Esophagus muscularis mucosa (tissue), 4 donors: ENCODE data around the gene TET3. TPM values are rescaled to one million over a fixed set of nuclear protein-coding genes. Genes with fewer than 3 reads are reported as not detected.

Source experiments
- DNase-seq: peaks from one replicate; pipeline ENCODE4 v3.0.0-alpha.2; 2017; ENCODE audit errors: extremely low spot score
- H3K27ac ChIP-seq, 4 donors: fragments of 200-600 bp; sonication (generic); replicated peaks in 1 of 4; 1 replicate in 3 of 4; 2 replicates in 1 of 4; pipeline ENCODE4 v1.5.1; 2016 to 2019; ENCODE audit warnings: mild to moderate bottlenecking in 1 of 4
- H3K27me3 ChIP-seq, 4 donors: fragments of 200-600 bp; sonication (generic); one replicate each; pipeline versions ENCODE4 v1.5.1 to v1.6.0; 2016 to 2019
- H3K36me3 ChIP-seq, 4 donors: fragments of 200-600 bp; sonication (generic); one replicate each; pipeline ENCODE4 v1.5.1; 2016 to 2019
- H3K4me1 ChIP-seq, 4 donors: fragments of 200-600 bp; sonication (generic); one replicate each; pipeline ENCODE4 v1.5.1; 2016 to 2019
- H3K4me3 ChIP-seq, 4 donors: fragments of 200-600 bp; sonication (generic); 1 replicate in 2 of 4; 2 replicates in 2 of 4; pipeline ENCODE4 v1.5.1; 2016 to 2019; ENCODE audit warnings: mild to moderate bottlenecking in 4 of 4, moderate library complexity in 1 of 4
- H3K9me3 ChIP-seq, 4 donors: fragments of 200-600 bp; sonication (generic); 1 replicate in 3 of 4; 2 replicates in 1 of 4; pipeline ENCODE4 v1.5.1; 2016 to 2019
- EP300 ChIP-seq: sonication (generic); formaldehyde crosslinking; IDR thresholded peaks from one replicate; pipeline ENCODE4 v1.6.1; 2017; ENCODE audit warnings: antibody characterized with exemption
- POLR2A ChIP-seq: fragments of 450-650 bp; IDR thresholded peaks from one replicate; pipeline ENCODE4 v1.6.1; 2017; ENCODE audit warnings: antibody characterized with exemption, moderate library complexity, mild to moderate bottlenecking, low read depth
- POLR2AphosphoS5 ChIP-seq, 2 donors: sonication (generic); formaldehyde crosslinking; IDR thresholded peaks; one replicate each; pipeline ENCODE4 v1.6.1; 2017; ENCODE audit warnings: antibody characterized with exemption in 2 of 2
- WGBS: methylation state at CpG from one replicate; pipeline ENCODE4 v1.1.5; 2018; 5-methylcytosine and 5-hydroxymethylcytosine counted together
- intact Hi-C: fragments of 100-400 bp; cut with DNase I; formaldehyde crosslinking; loops from one replicate; pipeline ENCODE4 v1.15.1; 2023
- total RNA-seq, 4 donors: library from RNA; depleted of rRNA; stranded (reverse); fragments of >200 nt; gene quantifications; one replicate each; pipeline versions ENCODE4 v1.1.0 to v1.2.1, GENCODE V29; 2016
- TF ChIP-seq, protein P1 (sequence below), 3 experiments: fragments of 200-600 bp in 2 of 3; fragments of 450-650 bp in 1 of 3; sonication (generic) in 2 of 3; IDR thresholded peaks; one replicate each; pipeline ENCODE4 v1.5.1; 2017 to 2019; ENCODE audit warnings: antibody characterized with exemption in 3 of 3, mild to moderate bottlenecking in 2 of 3, moderate library complexity in 1 of 3

The TET3 gene
- total RNA-seq, 4 donors from 2014 or later, result 5.4 to 6.7 (median 6.1) TPM

DNA sequence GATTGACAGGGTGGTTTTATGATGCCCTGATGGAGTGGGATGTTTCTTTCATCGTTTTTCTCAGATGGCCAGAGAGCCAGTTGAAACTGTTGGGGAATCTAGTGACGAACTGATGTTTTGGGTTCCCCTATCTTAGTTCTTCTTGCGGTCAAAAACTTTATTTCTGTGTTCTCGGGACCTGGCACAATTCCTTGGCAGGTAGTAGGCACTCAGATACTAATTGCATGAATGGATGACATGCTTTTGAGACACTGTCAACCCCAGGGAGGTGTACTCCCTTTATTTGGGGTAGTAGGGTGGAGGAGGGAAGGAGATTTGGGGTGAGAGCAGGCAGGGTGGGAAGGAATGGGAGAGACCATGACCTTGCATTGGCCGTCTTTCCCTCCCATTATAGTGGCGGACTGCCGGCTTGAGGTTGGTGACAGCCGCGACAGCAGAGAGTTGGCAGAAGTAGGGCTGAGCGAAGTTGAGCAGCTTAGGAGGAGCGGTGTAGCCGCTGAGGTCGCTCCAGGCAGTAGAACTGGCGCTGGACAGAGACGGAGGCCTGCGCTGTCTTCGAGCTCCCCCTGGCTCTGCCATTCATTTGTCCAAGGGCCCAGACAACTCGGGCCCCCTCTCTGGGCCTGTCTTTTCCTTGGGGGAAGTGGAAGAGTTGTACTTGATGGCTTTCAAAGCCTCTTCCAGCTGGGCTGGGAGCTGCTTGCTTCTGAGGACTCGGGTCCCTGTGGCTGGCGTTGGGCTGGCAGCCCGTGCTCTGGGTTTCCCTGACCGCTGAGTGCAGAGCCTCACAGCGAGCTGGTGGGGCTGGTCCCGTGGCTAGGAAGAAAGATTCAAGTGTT, 2.6 kb downstream of the TET3 start:
- H3K36me3 ChIP-seq, result peaks cover 0 to 4% (median 0%) of the 10 kb centered on the region in 4 donors
- H3K4me3 ChIP-seq, result peak overlapping the region; percentile 1 to 76 (median 10)
- H3K27ac ChIP-seq, result no peak overlapping the region
- DNase-seq, result no peak
- 58% methylated on average over 23 of the region's 24 CpGs for WGBS
- H3K4me1 ChIP-seq, result peaks cover 39 to 49% (median 48%) of the 10 kb centered on the region in 4 donors
- H3K27me3 ChIP-seq, result no peaks in the 10 kb centered on the region
- TF ChIP-seq, protein P1, sequence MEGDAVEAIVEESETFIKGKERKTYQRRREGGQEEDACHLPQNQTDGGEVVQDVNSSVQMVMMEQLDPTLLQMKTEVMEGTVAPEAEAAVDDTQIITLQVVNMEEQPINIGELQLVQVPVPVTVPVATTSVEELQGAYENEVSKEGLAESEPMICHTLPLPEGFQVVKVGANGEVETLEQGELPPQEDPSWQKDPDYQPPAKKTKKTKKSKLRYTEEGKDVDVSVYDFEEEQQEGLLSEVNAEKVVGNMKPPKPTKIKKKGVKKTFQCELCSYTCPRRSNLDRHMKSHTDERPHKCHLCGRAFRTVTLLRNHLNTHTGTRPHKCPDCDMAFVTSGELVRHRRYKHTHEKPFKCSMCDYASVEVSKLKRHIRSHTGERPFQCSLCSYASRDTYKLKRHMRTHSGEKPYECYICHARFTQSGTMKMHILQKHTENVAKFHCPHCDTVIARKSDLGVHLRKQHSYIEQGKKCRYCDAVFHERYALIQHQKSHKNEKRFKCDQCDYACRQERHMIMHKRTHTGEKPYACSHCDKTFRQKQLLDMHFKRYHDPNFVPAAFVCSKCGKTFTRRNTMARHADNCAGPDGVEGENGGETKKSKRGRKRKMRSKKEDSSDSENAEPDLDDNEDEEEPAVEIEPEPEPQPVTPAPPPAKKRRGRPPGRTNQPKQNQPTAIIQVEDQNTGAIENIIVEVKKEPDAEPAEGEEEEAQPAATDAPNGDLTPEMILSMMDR (IDR thresholded peaks at IDR 0.05), result no peak
- no peak for TF ChIP-seq POLR2AphosphoS5 (IDR thresholded peaks at IDR 0.05)
- TF ChIP-seq EP300, result no peak
- no peak for TF ChIP-seq POLR2A
- intact Hi-C loops, result loop anchor here (5.0 to 10.0 kb wide), 2 partner anchors 60 to 163 kb away; partner anchors contain the start of genes DGUOK and STAMBP
- H3K9me3 ChIP-seq, result no peaks in the 10 kb centered on the region

DNA sequence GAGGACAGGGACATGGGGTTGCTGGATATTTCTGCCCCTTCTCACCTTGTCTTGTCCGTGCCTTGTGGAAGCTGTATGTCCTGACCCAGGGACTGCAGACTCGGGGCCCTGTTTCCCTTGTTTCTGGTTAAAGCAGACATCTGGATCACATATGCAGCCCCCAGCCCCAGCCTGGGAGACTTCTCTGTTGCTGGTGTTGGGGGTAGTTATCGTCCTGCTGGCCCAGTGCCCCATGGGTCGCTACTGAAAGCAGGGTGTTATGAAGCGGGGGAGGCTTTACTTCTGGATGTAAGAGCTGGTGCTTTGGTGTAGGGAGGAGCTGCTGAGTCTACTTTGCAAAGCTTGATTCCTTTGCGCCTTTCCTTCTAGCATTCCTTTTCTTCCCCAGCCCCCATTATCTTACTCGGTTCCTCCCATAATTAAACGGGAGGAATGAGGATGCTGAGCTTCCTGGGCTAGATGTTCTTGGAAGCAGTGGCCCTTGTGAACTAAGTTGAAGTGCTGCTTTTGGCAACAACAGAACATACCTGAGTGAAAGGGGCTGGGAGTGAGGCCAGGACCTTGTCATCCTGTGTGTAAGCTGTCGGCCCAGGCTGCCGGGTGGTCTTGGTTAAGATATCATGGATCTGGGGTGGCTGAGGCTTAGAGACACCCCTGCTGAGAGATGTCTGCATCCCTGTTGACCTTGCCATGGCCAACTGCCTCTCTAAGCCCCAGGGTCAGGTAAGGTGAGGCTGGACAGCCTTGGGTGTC, 3.4 kb downstream of the TET3 start:
- H3K27me3 ChIP-seq, result no peaks in the 10 kb centered on the region
- peak overlapping the region; percentile 1 to 76 (median 10) for H3K4me3 ChIP-seq
- WGBS, result 49% methylated on average over 10 of the region's 10 CpGs
- DNase-seq, result no peak
- intact Hi-C loops, result loop anchor here (5.0 to 10.0 kb wide), 2 partner anchors 61 to 163 kb away; partner anchors contain the start of genes DGUOK and STAMBP
- H3K36me3 ChIP-seq, result peaks cover 0 to 4% (median 0%) of the 10 kb centered on the region in 4 donors
- TF ChIP-seq, protein P1 (IDR thresholded peaks at IDR 0.05), result no peak
- no peak for TF ChIP-seq EP300
- TF ChIP-seq POLR2AphosphoS5 (IDR thresholded peaks at IDR 0.05), result no peak
- no peak for TF ChIP-seq POLR2A
- no peak overlapping the region for H3K27ac ChIP-seq
- H3K9me3 ChIP-seq, result no peaks in the 10 kb centered on the region
- H3K4me1 ChIP-seq, result peaks cover 36 to 47% (median 45%) of the 10 kb centered on the region in 4 donors

DNA sequence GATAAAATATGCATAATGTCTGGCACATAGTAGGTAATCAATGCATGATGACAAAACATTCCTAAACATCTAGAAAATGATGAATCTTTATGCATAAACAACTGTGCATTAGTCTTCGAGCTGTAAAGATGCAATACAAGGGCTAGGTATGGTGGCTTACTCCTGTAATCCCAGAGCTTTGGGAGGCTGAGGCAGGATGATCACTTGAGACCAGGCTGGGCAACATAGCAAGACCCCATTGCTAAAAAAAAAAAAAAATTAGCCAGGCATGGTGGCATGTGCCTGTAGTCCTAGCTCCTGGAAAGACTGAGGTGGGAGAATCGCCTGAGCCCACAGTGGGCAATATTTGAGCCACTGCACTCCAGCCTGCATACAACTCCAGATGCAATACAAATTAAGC, 5.3 kb downstream of the TET3 start:
- no peak for DNase-seq
- intact Hi-C loops, result loop anchor here (5.0 to 10.0 kb wide), 2 partner anchors 63 to 165 kb away; partner anchors contain the start of genes DGUOK and STAMBP
- Histone ChIP-seq H3K9me3 (no peaks in the 10 kb centered on the region), H3K27me3 (no peaks in the 10 kb centered on the region), H3K36me3 (peaks cover 0 to 4% (median 0%) of the 10 kb centered on the region in 4 donors), H3K27ac (no peak overlapping the region), H3K4me3 (no peak overlapping the region), H3K4me1 (peaks cover 29 to 34% (median 32%) of the 10 kb centered on the region in 4 donors)
- no peak for TF ChIP-seq POLR2AphosphoS5 (IDR thresholded peaks at IDR 0.05)
- TF ChIP-seq POLR2A, result no peak
- TF ChIP-seq EP300, result no peak
- TF ChIP-seq, protein P1 (IDR thresholded peaks at IDR 0.05), result no peak
- 96% methylated on average over 2 of the region's 2 CpGs for WGBS

DNA sequence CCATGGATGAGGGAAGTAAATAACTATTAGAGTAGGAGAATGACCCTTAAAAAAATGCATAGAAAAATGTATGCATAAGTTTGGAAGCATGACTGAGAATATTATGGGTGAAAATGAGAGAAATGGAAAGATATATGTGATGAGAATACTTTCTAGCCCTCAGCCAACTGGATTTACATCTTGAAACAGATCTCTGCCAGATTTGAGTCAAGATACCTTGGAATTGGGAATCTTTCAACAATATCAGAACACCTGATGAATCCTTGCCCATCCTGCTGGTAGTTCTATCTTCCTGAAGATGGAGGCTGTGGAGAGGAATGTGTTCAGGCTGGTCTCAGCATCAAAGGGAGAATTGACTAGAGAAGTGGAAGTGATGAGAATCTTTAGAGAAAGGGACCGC, 5.8 kb downstream of the TET3 start:
- TF ChIP-seq EP300 (no peak), POLR2AphosphoS5 (IDR thresholded peaks at IDR 0.05) (no peak), POLR2A (no peak)
- TF ChIP-seq, protein P1 (IDR thresholded peaks at IDR 0.05), result no peak
- DNase-seq, result no peak
- no peak overlapping the region for H3K27ac ChIP-seq
- WGBS, result 82% methylated on average over 1 of the region's 1 CpG
- no peaks in the 10 kb centered on the region for H3K9me3 ChIP-seq
- no peaks in the 10 kb centered on the region for H3K27me3 ChIP-seq
- intact Hi-C loops, result no loop called here
- peaks cover 0 to 4% (median 0%) of the 10 kb centered on the region in 4 donors for H3K36me3 ChIP-seq
- peaks cover 29 to 33% (median 31%) of the 10 kb centered on the region in 4 donors for H3K4me1 ChIP-seq
- H3K4me3 ChIP-seq, result no peak overlapping the region
